ENCODE measurements around the gene DGCR6L.
"Not testable (repeated sequence)": the region's sequence is repeated elsewhere in the genome, so short reads cannot be mapped to it uniquely, and the experiment has no call there.

DNA sequence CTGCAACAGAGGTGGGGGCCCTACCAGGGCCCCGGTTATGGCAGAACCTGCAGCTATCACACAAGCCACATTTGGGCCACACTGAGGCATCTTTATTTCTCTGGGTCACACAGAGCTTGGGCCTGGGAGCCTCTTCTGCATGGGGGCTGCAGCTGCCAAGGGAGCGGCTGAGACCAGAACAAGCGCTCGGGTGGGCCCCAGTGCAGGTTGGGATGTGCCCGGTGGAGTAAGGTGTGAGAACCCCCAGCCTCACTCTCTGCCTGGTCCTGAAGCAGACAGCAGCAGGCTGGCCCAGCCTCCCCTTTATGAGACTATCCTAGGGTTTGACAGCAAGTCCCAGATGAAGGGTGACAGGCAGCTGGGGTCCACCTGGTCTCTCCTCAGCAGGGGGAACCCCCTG, 5.7 kb downstream of the DGCR6L start:
- TF ChIP-seq, protein P1, sequence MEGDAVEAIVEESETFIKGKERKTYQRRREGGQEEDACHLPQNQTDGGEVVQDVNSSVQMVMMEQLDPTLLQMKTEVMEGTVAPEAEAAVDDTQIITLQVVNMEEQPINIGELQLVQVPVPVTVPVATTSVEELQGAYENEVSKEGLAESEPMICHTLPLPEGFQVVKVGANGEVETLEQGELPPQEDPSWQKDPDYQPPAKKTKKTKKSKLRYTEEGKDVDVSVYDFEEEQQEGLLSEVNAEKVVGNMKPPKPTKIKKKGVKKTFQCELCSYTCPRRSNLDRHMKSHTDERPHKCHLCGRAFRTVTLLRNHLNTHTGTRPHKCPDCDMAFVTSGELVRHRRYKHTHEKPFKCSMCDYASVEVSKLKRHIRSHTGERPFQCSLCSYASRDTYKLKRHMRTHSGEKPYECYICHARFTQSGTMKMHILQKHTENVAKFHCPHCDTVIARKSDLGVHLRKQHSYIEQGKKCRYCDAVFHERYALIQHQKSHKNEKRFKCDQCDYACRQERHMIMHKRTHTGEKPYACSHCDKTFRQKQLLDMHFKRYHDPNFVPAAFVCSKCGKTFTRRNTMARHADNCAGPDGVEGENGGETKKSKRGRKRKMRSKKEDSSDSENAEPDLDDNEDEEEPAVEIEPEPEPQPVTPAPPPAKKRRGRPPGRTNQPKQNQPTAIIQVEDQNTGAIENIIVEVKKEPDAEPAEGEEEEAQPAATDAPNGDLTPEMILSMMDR (IDR thresholded peaks at IDR 0.05; ENCODE audit: insufficient read depth, low read depth, low read length) = not testable (repeated sequence)
- not testable (repeated sequence) for TF ChIP-seq EZH2 (IDR thresholded peaks at IDR 0.05; ENCODE audit: insufficient read depth, low read length)

All from astrocyte (in vitro differentiated cells and primary cell).